Smooth muscle cell (in vitro differentiated cells): ENCODE results near the gene WDFY3. TPM values are rescaled to one million over a fixed set of nuclear protein-coding genes. Genes with fewer than 3 reads are reported as not detected.

ENCODE experiments used
- DNase-seq: peaks from one replicate; lab custom pipeline; 2025; ENCODE audit not compliant: unreplicated experiment; lab: John Stamatoyannopoulos, UW
- H2AFZ ChIP-seq: fragments of 200-600 bp; sonication (generic); 2 replicates; pipeline ENCODE4 v1.6.0; 2016; ENCODE audit warnings: antibody characterized with exemption, low read depth, mild to moderate bottlenecking
- H3F3A ChIP-seq: fragments of 200-600 bp; sonication (generic); 2 replicates; pipeline ENCODE4 v1.6.0; 2017; ENCODE audit warnings: antibody characterized with exemption, low read depth
- H3K27ac ChIP-seq: fragments of 200-600 bp; sonication (generic); 2 replicates; pipeline ENCODE4 v1.5.1; 2016; ENCODE audit warnings: low read depth, mild to moderate bottlenecking
- H3K27me3 ChIP-seq: fragments of 200-600 bp; sonication (generic); 2 replicates; pipeline ENCODE4 v1.6.1; 2016; ENCODE audit warnings: low read depth, mild to moderate bottlenecking
- H3K36me3 ChIP-seq: fragments of 200-600 bp; sonication (generic); 2 replicates; pipeline ENCODE4 v1.5.1; 2016; ENCODE audit warnings: low read depth
- H3K4me1 ChIP-seq: fragments of 200-600 bp; sonication (generic); 2 replicates; pipeline ENCODE4 v1.5.1; 2016; ENCODE audit warnings: low read depth
- H3K4me2 ChIP-seq: fragments of 200-600 bp; sonication (generic); 2 replicates; pipeline ENCODE4 v1.6.0; 2016; ENCODE audit warnings: mild to moderate bottlenecking
- H3K4me3 ChIP-seq: fragments of 200-600 bp; sonication (generic); 2 replicates; pipeline ENCODE4 v1.5.1; 2016; ENCODE audit warnings: mild to moderate bottlenecking
- H3K79me2 ChIP-seq: fragments of 200-600 bp; sonication (generic); 2 replicates; pipeline ENCODE4 v1.6.0; 2016; ENCODE audit warnings: low read depth, mild to moderate bottlenecking
- H3K9ac ChIP-seq: fragments of 200-600 bp; sonication (generic); 2 replicates; pipeline ENCODE4 v1.6.0; 2016; ENCODE audit warnings: low read depth
- H3K9me3 ChIP-seq: fragments of 200-600 bp; sonication (generic); replicated peaks from 2 replicates; pipeline ENCODE4 v1.5.1; 2016; ENCODE audit warnings: low read depth
- H4K20me1 ChIP-seq: fragments of 200-600 bp; sonication (generic); 2 replicates; pipeline ENCODE4 v1.6.0; 2016; ENCODE audit warnings: low read depth
- CTCF ChIP-seq: fragments of 200-600 bp; sonication (generic); IDR thresholded peaks from 2 replicates; pipeline ENCODE4 v1.5.1; 2017; ENCODE audit warnings: borderline replicate concordance, mild to moderate bottlenecking, antibody characterized with exemption; ENCODE audit not compliant: insufficient read depth, poor library complexity, severe bottlenecking
- WGBS: methylation state at CpG from one replicate; pipeline ENCODE4 v1.1.7; 2016; ENCODE audit warnings: low lambda C conversion rate; 5-methylcytosine and 5-hydroxymethylcytosine counted together
- polyA plus RNA-seq: library from polyadenylated mRNA; unstranded; fragments of >200 nt; fragmentation: Nextera tagmentation; extraction: Ambion mirVana; gene quantifications from 2 replicates; pipeline ENCODE4 v1.2.1, GENCODE V29; 2016
- total RNA-seq: library from RNA; depleted of rRNA; stranded (reverse); fragments of >200 nt; gene quantifications from 2 replicates; pipeline ENCODE4 v1.2.3, GENCODE V29; 2014

WDFY3 gene
- total and polyA plus RNA-seq, 2 experiments from 2014 or later = 4.0 to 63.9 TPM

DNA sequence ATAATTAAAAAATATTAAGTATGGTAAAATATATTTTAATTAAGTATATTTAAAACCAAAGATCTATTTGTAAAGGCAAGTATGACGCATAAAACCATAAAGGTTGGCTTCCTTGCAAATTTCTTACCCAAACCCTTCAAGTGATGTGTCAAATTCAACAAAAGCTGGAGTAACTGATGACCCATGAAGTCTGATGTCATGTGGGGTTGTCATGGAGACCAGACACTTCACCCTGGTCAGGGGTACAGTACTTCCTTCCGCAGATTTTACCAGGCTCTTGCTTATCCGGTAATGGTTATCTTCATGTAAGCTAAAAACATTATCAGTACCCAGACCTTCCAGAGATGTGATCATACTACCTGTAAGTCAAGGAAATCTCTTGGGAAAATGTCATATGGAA lies 170.1 kb downstream of the WDFY3 start:
- Histone ChIP-seq H3K27ac (no peak overlapping the region), H3K36me3 (peaks cover 14% of the 10 kb centered on the region), H3K9me3 (no peaks in the 10 kb centered on the region), H3K27me3 (no peaks in the 10 kb centered on the region), H3K79me2 (no peaks in the 10 kb centered on the region), H2AFZ (no peak overlapping the region), H3F3A (no peaks in the 10 kb centered on the region), H3K9ac (no peak overlapping the region), H4K20me1 (no peaks in the 10 kb centered on the region), H3K4me3 (no peak overlapping the region), H3K4me2 (no peak overlapping the region), H3K4me1 (no peaks in the 10 kb centered on the region)
- WGBS = 90% methylated on average over 3 of the region's 3 CpGs
- DNase-seq = no peak
- TF ChIP-seq CTCF = no peak

DNA sequence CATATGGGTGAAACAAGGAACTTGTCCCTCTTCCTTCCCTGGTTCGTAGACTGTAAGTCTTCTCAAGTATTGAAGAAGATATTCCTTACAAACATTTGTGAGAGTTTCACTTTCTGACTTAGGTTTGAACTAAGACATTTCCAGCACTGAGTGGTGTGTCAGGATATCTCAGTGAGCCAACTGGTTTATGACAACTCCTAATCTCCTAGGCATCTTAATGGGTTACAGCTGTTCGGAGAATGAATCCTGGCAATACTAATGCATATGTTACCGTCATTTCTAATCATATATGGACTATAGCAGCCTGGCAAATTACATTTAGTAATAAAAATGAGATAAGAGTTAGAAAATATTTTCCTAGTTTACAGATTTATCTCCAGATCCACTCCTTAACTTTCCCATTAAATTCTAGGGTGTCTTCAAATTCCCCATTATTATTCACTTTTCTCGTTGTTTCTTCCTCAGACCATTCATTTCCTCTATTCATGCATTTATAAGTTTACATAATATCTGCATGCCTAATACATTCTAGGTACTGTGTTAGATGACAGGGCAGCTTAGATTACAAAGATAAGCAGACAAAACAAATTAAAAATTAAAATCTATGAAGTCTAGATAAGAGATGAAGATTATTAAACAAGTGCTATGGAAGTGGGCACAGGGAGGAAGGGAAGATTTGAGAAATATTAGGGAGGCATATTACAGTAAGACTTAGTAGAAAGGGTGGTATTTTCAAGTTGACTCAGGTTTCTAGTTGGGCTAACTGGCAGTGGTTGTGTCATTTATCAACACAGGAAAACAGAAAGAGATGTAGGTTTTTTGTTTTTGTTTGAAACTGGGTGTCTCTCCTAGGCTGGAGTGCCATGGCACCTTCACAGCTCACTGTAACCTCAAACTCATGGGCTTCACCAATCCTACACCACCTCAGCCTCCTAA lies 173.9 kb downstream of the WDFY3 start:
- Histone ChIP-seq H3K9me3 (no peaks in the 10 kb centered on the region), H4K20me1 (no peaks in the 10 kb centered on the region), H3K4me1 (no peaks in the 10 kb centered on the region), H3K36me3 (peaks cover 2% of the 10 kb centered on the region), H3K4me2 (peak overlapping the region; percentile 27), H3K9ac (no peak overlapping the region), H3F3A (no peaks in the 10 kb centered on the region), H3K4me3 (no peak overlapping the region), H3K27ac (peak overlapping the region; percentile 15), H2AFZ (no peak overlapping the region), H3K27me3 (no peaks in the 10 kb centered on the region), H3K79me2 (no peaks in the 10 kb centered on the region)
- DNase-seq = no peak
- no peak for TF ChIP-seq CTCF
- 33% methylated on average over 4 of the region's 4 CpGs for WGBS

- no peaks in the 10 kb centered on the region for H3K9me3 ChIP-seq
- H3K4me3 ChIP-seq = no peak overlapping the region
- TF ChIP-seq CTCF = no peak
- no peak for DNase-seq
- H3K79me2 ChIP-seq = no peaks in the 10 kb centered on the region
- H3K27me3 ChIP-seq = no peaks in the 10 kb centered on the region
- H3K27ac ChIP-seq = no peak overlapping the region
- no peak overlapping the region for H3K9ac ChIP-seq
- H3K4me1 ChIP-seq = no peaks in the 10 kb centered on the region
- H3F3A ChIP-seq = no peaks in the 10 kb centered on the region
- WGBS = 94% methylated on average over 5 of the region's 5 CpGs
- peaks cover 17% of the 10 kb centered on the region for H3K36me3 ChIP-seq
- H3K4me2 ChIP-seq = no peak overlapping the region
- no peaks in the 10 kb centered on the region for H4K20me1 ChIP-seq
- H2AFZ ChIP-seq = no peak overlapping the region
Observed at GRCh38 chr4:84790769-84791565, 175.5 kb downstream of the WDFY3 start.
